Esophagus muscularis mucosa (tissue), 4 donors: ENCODE results near the gene SAMD4B. TPM values are rescaled to one million over a fixed set of nuclear protein-coding genes. Genes with fewer than 3 reads are reported as not detected.

Source experiments
- DNase-seq: peaks from one replicate; pipeline ENCODE4 v3.0.0-alpha.2; 2017; ENCODE audit errors: extremely low spot score
- H3K27ac ChIP-seq, 4 donors: fragments of 200-600 bp; sonication (generic); replicated peaks in 1 of 4; 1 replicate in 3 of 4; 2 replicates in 1 of 4; pipeline ENCODE4 v1.5.1; 2016 to 2019; ENCODE audit warnings: mild to moderate bottlenecking in 1 of 4
- H3K27me3 ChIP-seq, 4 donors: fragments of 200-600 bp; sonication (generic); one replicate each; pipeline versions ENCODE4 v1.5.1 to v1.6.0; 2016 to 2019
- H3K36me3 ChIP-seq, 4 donors: fragments of 200-600 bp; sonication (generic); one replicate each; pipeline ENCODE4 v1.5.1; 2016 to 2019
- H3K4me1 ChIP-seq, 4 donors: fragments of 200-600 bp; sonication (generic); one replicate each; pipeline ENCODE4 v1.5.1; 2016 to 2019
- H3K4me3 ChIP-seq, 4 donors: fragments of 200-600 bp; sonication (generic); 1 replicate in 2 of 4; 2 replicates in 2 of 4; pipeline ENCODE4 v1.5.1; 2016 to 2019; ENCODE audit warnings: mild to moderate bottlenecking in 4 of 4, moderate library complexity in 1 of 4
- H3K9me3 ChIP-seq, 4 donors: fragments of 200-600 bp; sonication (generic); 1 replicate in 3 of 4; 2 replicates in 1 of 4; pipeline ENCODE4 v1.5.1; 2016 to 2019
- CTCF ChIP-seq, 3 experiments: fragments of 200-600 bp in 2 of 3; fragments of 450-650 bp in 1 of 3; sonication (generic) in 2 of 3; IDR thresholded peaks; one replicate each; pipeline ENCODE4 v1.5.1; 2017 to 2019; ENCODE audit warnings: antibody characterized with exemption in 3 of 3, mild to moderate bottlenecking in 2 of 3, moderate library complexity in 1 of 3
- EP300 ChIP-seq: sonication (generic); formaldehyde crosslinking; IDR thresholded peaks from one replicate; pipeline ENCODE4 v1.6.1; 2017; ENCODE audit warnings: antibody characterized with exemption
- POLR2A ChIP-seq: fragments of 450-650 bp; IDR thresholded peaks from one replicate; pipeline ENCODE4 v1.6.1; 2017; ENCODE audit warnings: antibody characterized with exemption, moderate library complexity, mild to moderate bottlenecking, low read depth
- POLR2AphosphoS5 ChIP-seq, 2 donors: sonication (generic); formaldehyde crosslinking; IDR thresholded peaks; one replicate each; pipeline ENCODE4 v1.6.1; 2017; ENCODE audit warnings: antibody characterized with exemption in 2 of 2
- WGBS: methylation state at CpG from one replicate; pipeline ENCODE4 v1.1.5; 2018; 5-methylcytosine and 5-hydroxymethylcytosine counted together
- intact Hi-C: fragments of 100-400 bp; cut with DNase I; formaldehyde crosslinking; loops from one replicate; pipeline ENCODE4 v1.15.1; 2023
- total RNA-seq, 4 donors: library from RNA; depleted of rRNA; stranded (reverse); fragments of >200 nt; gene quantifications; one replicate each; pipeline versions ENCODE4 v1.1.0 to v1.2.1, GENCODE V29; 2016

The SAMD4B gene
- total RNA-seq, 4 donors from 2014 or later = 59.8 to 138 (median 104) TPM

GRCh38 chr19:39402346-39403300, 60.4 kb downstream of the SAMD4B start:
- H3K27ac ChIP-seq = peak overlapping the region; percentile 99 to 100 (median 100)
- no peaks in the 10 kb centered on the region for H3K27me3 ChIP-seq
- TF ChIP-seq EP300 (peak; percentile 77), CTCF (IDR thresholded peaks at IDR 0.05) (no peak), POLR2AphosphoS5 (IDR thresholded peaks at IDR 0.05) (peak in 1 of 2 donors; percentile 97), POLR2A (no peak)
- peak; percentile 98 for DNase-seq
- intact Hi-C loops = no loop called here
- H3K4me1 ChIP-seq = peaks cover 45 to 76% (median 63%) of the 10 kb centered on the region in 4 donors
- peaks cover 2 to 9% (median 5%) of the 10 kb centered on the region in 4 donors for H3K36me3 ChIP-seq
- no peaks in the 10 kb centered on the region for H3K9me3 ChIP-seq
- 2% methylated on average over 51 of the region's 59 CpGs for WGBS
- peak overlapping the region; percentile 61 to 71 (median 64) for H3K4me3 ChIP-seq

DNA sequence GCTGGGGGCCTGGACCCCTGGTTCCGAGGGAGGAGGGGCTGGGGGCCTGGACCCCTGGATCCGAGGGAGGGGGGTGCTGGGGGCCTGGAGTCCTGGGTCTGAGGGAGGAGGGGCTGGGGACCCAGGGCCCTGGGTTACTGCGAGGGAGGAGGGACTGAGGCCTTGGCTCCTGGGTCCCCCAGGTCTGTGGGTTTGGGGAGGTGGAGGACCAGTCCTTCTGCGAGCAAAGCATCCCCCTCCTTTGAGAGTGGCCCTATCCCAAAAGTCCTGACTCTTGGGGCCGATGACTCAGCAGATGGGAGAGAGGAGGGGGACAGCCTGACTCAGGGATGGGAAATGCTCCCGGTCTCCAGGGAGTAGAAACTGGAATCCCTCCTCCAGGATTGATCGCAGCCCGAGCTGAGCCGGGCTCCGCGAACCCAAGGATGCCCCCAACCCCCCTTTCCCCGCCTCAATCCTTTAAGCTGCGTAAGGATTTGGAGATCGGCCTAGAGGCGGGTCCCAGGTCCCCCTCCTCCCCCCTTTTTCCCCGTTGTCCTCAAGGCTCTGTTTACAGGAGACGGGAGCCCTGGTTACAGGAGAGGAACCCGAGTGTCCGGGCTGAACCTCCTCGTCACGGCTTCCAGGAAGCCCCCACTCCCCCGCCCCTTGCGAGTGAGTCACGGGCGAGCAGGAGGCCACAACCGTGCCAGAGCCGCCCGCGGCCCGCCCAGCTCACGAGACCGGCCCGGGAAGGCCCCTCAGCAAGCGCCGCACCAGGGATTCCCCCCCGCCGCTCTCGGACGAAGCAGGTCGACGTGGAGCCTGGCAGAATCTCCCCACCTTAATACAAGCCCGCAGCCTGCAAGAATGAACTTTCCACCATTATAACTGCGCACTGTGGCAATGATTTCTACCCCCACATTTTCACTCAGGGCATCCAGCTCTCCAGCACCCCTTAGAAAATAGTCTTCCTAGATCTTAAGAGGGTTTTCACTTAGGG, 61.4 kb downstream of the SAMD4B start:
- peak in 1 of 2 donors; percentile 99 for TF ChIP-seq POLR2AphosphoS5 (IDR thresholded peaks at IDR 0.05)
- TF ChIP-seq CTCF (IDR thresholded peaks at IDR 0.05) = peak in 1 of 3 experiments; percentile 21
- peak; percentile 74 for TF ChIP-seq POLR2A
- TF ChIP-seq EP300 = peak; percentile 98
- 0% methylated on average over 19 of the region's 43 CpGs for WGBS
- intact Hi-C loops = no loop called here
- peaks cover 12 to 19% (median 15%) of the 10 kb centered on the region in 4 donors for H3K36me3 ChIP-seq
- no peaks in the 10 kb centered on the region for H3K9me3 ChIP-seq
- no peaks in the 10 kb centered on the region for H3K27me3 ChIP-seq
- DNase-seq = peak; percentile 100
- peaks cover 36 to 66% (median 53%) of the 10 kb centered on the region in 4 donors for H3K4me1 ChIP-seq
- peak overlapping the region; percentile 99 to 100 (median 100) for H3K27ac ChIP-seq
- peak overlapping the region; percentile 61 to 71 (median 64) for H3K4me3 ChIP-seq

DNA sequence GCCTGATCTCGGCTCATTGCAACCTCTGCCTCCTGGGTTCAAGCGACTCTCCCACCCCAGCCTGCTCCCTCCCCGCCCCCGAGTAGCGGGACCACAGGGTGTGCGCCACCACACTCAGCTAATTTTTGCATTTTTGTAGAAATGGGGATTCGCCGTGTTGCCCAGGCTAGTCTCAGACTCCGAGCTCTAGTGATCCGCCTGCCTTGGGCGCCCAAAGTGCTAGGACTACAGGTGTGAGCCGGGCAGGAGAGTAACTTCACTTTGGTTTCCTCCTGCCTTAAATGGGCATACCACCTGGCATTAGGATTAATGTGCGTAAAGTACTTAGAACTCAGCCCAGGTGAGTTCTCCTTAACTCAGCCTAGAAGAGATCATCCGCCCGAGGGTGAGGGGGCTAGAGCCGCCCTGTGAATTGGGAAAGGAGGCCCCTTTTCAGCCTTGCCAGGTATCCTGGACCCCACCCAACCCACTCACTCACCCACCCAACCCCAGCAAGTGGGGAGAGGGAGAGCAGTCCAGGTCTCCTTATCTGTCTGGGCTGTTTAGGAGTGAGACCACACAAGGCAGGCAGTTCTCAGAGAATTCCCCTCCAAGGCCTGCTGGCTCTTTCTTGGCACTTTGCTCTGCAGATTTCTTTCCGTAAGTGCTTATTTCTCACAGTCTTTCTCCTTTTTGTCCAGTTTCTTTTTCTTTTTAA, 63.2 kb downstream of the SAMD4B start:
- H3K27ac ChIP-seq = peak overlapping the region; percentile 99 to 100 (median 100)
- intact Hi-C loops = no loop called here
- H3K4me3 ChIP-seq = peak overlapping the region; percentile 63 to 93 (median 80)
- no peaks in the 10 kb centered on the region for H3K9me3 ChIP-seq
- peaks cover 13 to 22% (median 21%) of the 10 kb centered on the region in 4 donors for H3K36me3 ChIP-seq
- H3K4me1 ChIP-seq = peaks cover 36 to 58% (median 52%) of the 10 kb centered on the region in 4 donors
- no peaks in the 10 kb centered on the region for H3K27me3 ChIP-seq
- no peak for TF ChIP-seq CTCF (IDR thresholded peaks at IDR 0.05)
- no peak for TF ChIP-seq POLR2AphosphoS5 (IDR thresholded peaks at IDR 0.05)
- no peak for TF ChIP-seq POLR2A
- no peak for TF ChIP-seq EP300
- DNase-seq = no peak
- 85% methylated on average over 17 of the region's 17 CpGs for WGBS

DNA sequence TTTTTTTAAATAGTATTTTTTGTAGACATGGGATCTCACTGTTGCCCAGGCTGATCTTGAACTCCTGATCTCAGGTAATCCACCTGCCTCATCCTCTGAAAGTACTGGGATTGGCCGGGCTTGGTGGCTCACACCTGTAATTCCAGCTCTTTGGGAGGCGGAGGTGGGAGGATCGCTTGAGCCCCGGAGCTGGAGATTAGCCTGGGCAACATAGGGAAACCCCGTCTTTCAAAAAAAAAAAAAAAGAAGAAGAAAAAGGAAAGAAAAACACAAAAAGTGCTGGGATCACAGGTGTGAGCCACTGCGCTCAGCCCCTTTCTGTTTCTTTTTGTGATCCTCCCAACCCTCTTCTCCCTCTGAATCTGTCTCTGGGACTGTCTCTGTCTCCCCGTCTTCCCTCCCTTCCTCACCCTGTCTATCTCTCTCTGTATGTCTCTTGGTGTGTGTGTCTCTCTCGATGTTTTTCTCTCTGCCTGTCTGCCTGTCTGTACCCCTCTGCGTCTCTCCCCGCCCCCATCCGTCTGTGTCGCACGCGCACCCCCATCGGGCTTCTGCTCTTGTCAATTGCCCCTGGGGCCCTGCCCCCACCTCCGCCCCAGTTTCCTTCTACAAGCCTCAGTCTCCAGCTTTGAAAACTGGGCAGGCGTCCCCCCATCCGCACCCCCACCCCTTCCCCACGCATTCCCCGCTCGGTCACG, 63.9 kb downstream of the SAMD4B start:
- whole genome bisulfite sequencing = 18% methylated on average over 18 of the region's 22 CpGs

More for the DNA sequence above, 63.9 kb downstream of the SAMD4B start:
- no peak for DNase-seq
- H3K27me3 ChIP-seq = no peaks in the 10 kb centered on the region
- TF ChIP-seq CTCF (IDR thresholded peaks at IDR 0.05) (no peak), POLR2A (no peak)
- H3K27ac ChIP-seq = peak overlapping the region; percentile 99 to 100 (median 100)
- peaks cover 42 to 59% (median 55%) of the 10 kb centered on the region in 4 donors for H3K4me1 ChIP-seq
- peaks cover 13 to 22% (median 21%) of the 10 kb centered on the region in 4 donors for H3K36me3 ChIP-seq
- H3K4me3 ChIP-seq = peak overlapping the region; percentile 63 to 93 (median 80)
- intact Hi-C loops = no loop called here
- no peaks in the 10 kb centered on the region for H3K9me3 ChIP-seq
